ENCODE results near the gene CD274. TPM values are rescaled to one million over a fixed set of nuclear protein-coding genes. Genes with fewer than 3 reads are reported as not detected.

CD274 gene
- polyA plus RNA-seq, 3 donors, result 0.24 to 0.84 TPM; not detected in 1

DNA sequence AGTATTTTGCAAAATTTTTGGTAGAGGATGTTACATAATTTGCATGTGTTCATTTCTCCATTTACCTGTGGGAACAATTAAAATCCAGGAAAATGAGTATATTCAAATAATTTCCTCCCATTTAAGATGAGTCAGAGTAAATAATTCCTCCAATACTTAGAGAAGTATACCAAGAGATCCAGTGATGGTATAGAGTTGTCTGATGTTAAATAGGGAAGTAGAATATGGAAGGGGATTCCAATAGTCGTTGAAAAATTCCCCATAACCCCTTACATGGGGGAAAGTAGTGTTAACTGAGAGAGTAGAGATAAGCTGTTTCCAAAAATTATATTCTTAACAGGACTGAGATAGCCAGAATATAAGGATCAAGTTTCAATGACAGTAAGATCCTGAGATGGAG is 15.7 kb downstream of the CD274 start:
- Histone ChIP-seq H3K36me3 (replicated peaks in 1 of 2; ENCODE audit: control insufficient read depth in 1 of 2, insufficient read depth in 2 of 2, low read length in 2 of 2) (no peaks in the 10 kb centered on the region), H3K4me2 (replicated peaks; ENCODE audit: extremely low read depth, low read length, poor library complexity, severe bottlenecking) (no peak overlapping the region), H2AFZ (ENCODE audit: insufficient read depth, low read depth, low read length, poor library complexity, severe bottlenecking) (no peak overlapping the region), H3K79me2 (ENCODE audit: insufficient read depth, low read length) (no peaks in the 10 kb centered on the region), H4K20me1 (ENCODE audit: insufficient read depth, low read length) (no peaks in the 10 kb centered on the region), H3K4me1 (ENCODE audit: control insufficient read depth in 1 of 2, insufficient read depth in 2 of 2, low read length in 2 of 2) (peaks cover 26 to 31% of the 10 kb centered on the region in 2 donors), H3K9me3 (replicated peaks in 1 of 2; ENCODE audit: control insufficient read depth in 1 of 2, insufficient read depth in 1 of 2, low read length in 2 of 2) (no peaks in the 10 kb centered on the region), H3K27ac (ENCODE audit: low read depth in 1 of 2, low read length in 2 of 2) (no peak overlapping the region), H3K9ac (ENCODE audit: insufficient read depth, low read length, poor library complexity, severe bottlenecking) (no peak overlapping the region), H3K27me3 (ENCODE audit: control insufficient read depth in 2 of 2, insufficient read depth in 2 of 2, low read length in 2 of 2) (no peaks in the 10 kb centered on the region), H3K4me3 (replicated peaks in 1 of 3; ENCODE audit: low read depth in 2 of 3, low read length in 3 of 3) (peak overlapping the region in 1 of 3 experiments; percentile 24)
- peak in 1 of 3 donors; percentile 66 for DNase-seq
- intact Hi-C loops (cut with micrococcal nuclease), result no loop called here
- peaks cover 0 to 5% (median 0%) of the 10 kb centered on the region in 3 donors for H3K27me3 Mint-ChIP-seq (ENCODE audit: low read depth in 3 of 3)
- peaks cover 2 to 17% of the 10 kb centered on the region in 2 donors for H3K36me3 Mint-ChIP-seq
- no CpG with 5 or more reads among the region's 1 CpG for WGBS (ENCODE audit: insufficient coverage)
- H3K4me3 Mint-ChIP-seq, result no peak overlapping the region
- TF ChIP-seq, protein P1, sequence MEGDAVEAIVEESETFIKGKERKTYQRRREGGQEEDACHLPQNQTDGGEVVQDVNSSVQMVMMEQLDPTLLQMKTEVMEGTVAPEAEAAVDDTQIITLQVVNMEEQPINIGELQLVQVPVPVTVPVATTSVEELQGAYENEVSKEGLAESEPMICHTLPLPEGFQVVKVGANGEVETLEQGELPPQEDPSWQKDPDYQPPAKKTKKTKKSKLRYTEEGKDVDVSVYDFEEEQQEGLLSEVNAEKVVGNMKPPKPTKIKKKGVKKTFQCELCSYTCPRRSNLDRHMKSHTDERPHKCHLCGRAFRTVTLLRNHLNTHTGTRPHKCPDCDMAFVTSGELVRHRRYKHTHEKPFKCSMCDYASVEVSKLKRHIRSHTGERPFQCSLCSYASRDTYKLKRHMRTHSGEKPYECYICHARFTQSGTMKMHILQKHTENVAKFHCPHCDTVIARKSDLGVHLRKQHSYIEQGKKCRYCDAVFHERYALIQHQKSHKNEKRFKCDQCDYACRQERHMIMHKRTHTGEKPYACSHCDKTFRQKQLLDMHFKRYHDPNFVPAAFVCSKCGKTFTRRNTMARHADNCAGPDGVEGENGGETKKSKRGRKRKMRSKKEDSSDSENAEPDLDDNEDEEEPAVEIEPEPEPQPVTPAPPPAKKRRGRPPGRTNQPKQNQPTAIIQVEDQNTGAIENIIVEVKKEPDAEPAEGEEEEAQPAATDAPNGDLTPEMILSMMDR (IDR thresholded peaks at IDR 0.05), result no peak
- H3K9me3 Mint-ChIP-seq, result peaks cover 0 to 9% (median 0%) of the 10 kb centered on the region in 7 donors
- peaks cover 31% of the 10 kb centered on the region for H3K4me1 Mint-ChIP-seq
- H3K27ac Mint-ChIP-seq, result no peak overlapping the region

DNA sequence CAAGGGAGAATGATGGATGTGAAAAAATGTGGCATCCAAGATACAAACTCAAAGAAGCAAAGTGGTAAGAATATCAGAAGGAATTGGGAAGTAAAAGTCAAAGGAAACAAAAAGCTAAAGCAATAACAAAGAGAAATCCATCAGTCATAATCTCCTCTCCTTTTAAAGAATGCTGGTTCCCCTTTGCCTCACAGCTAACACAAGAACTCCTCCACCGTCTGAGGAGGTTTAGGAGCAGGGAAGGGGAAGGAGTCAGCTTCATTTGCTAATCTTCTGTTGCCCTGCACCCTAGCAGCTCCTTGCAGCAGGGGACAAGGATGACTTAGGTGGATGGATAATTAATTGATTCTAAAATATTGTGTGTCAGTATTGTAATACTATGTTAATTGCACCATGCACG is 16.4 kb downstream of the CD274 start:
- Mint-ChIP-seq H3K27me3 (ENCODE audit: low read depth in 3 of 3) (peaks cover 0 to 5% (median 0%) of the 10 kb centered on the region in 3 donors), H3K4me3 (no peak overlapping the region), H3K9me3 (peaks cover 0 to 9% (median 0%) of the 10 kb centered on the region in 7 donors), H3K27ac (peak overlapping the region in 3 of 7 donors; percentile 7 to 81 (median 46)), H3K36me3 (peaks cover 2 to 17% of the 10 kb centered on the region in 2 donors), H3K4me1 (peaks cover 31% of the 10 kb centered on the region)
- H3K9ac ChIP-seq (ENCODE audit: insufficient read depth, low read length, poor library complexity, severe bottlenecking), result no peak overlapping the region
- no peaks in the 10 kb centered on the region for H3K9me3 ChIP-seq (replicated peaks in 1 of 2; ENCODE audit: control insufficient read depth in 1 of 2, insufficient read depth in 1 of 2, low read length in 2 of 2)
- no CpG with 5 or more reads among the region's 2 CpGs for WGBS (ENCODE audit: insufficient coverage)
- TF ChIP-seq, protein P1 (IDR thresholded peaks at IDR 0.05), result no peak
- no peaks in the 10 kb centered on the region for H4K20me1 ChIP-seq (ENCODE audit: insufficient read depth, low read length)
- no peaks in the 10 kb centered on the region for H3K79me2 ChIP-seq (ENCODE audit: insufficient read depth, low read length)
- no peak overlapping the region for H2AFZ ChIP-seq (ENCODE audit: insufficient read depth, low read depth, low read length, poor library complexity, severe bottlenecking)
- peak in 1 of 3 donors; percentile 53 for DNase-seq
- H3K4me2 ChIP-seq (replicated peaks; ENCODE audit: extremely low read depth, low read length, poor library complexity, severe bottlenecking), result no peak overlapping the region
- peaks cover 26 to 31% of the 10 kb centered on the region in 2 donors for H3K4me1 ChIP-seq (ENCODE audit: control insufficient read depth in 1 of 2, insufficient read depth in 2 of 2, low read length in 2 of 2)
- H3K27me3 ChIP-seq (ENCODE audit: control insufficient read depth in 2 of 2, insufficient read depth in 2 of 2, low read length in 2 of 2), result no peaks in the 10 kb centered on the region
- no peak overlapping the region for H3K4me3 ChIP-seq (replicated peaks in 1 of 3; ENCODE audit: low read depth in 2 of 3, low read length in 3 of 3)
- H3K36me3 ChIP-seq (replicated peaks in 1 of 2; ENCODE audit: control insufficient read depth in 1 of 2, insufficient read depth in 2 of 2, low read length in 2 of 2), result no peaks in the 10 kb centered on the region
- intact Hi-C loops (cut with micrococcal nuclease), result no loop called here
- no peak overlapping the region for H3K27ac ChIP-seq (ENCODE audit: low read depth in 1 of 2, low read length in 2 of 2)
